Naive B cell (primary cell): Measurements from ENCODE around the gene FANK1. TPM values are rescaled to one million over a fixed set of nuclear protein-coding genes. Genes with fewer than 3 reads are reported as not detected.
"Not testable (repeated sequence)": the region's sequence is repeated elsewhere in the genome, so short reads cannot be mapped to it uniquely, and the experiment has no call there.

Source experiments
- ATAC-seq, 2 donors: fragments of 150-1000 bp; cut with Tn5 transposase; 2 replicates each; pipeline ENCODE4 v1.10.0; 2021; ENCODE audit warnings: low read depth in 2 of 2, mild to moderate bottlenecking in 2 of 2, moderate library complexity in 2 of 2
- DNase-seq: peaks from one replicate; pipeline ENCODE4 v3.0.0; 2022
- H3K27ac Mint-ChIP-seq, 6 donors: one replicate each; pipeline ENCODE4 v1.8.0; 2020 to 2022; ENCODE audit warnings: mild to moderate bottlenecking in 6 of 6, mixed read lengths in 6 of 6, moderate library complexity in 5 of 6, inconsistent platforms in 2 of 6
- H3K27me3 Mint-ChIP-seq, 3 donors: one replicate each; pipeline ENCODE4 v1.8.0; 2021 to 2022; ENCODE audit warnings: mixed read lengths in 3 of 3, mild to moderate bottlenecking in 1 of 3
- H3K36me3 Mint-ChIP-seq, 2 donors: one replicate each; pipeline ENCODE4 v1.8.0; 2020 to 2022; ENCODE audit warnings: mixed read lengths in 2 of 2, inconsistent platforms in 1 of 2, mild to moderate bottlenecking in 1 of 2
- H3K4me1 Mint-ChIP-seq, 3 donors: one replicate each; pipeline ENCODE4 v1.8.0; 2020 to 2022; ENCODE audit warnings: mixed read lengths in 3 of 3, inconsistent platforms in 1 of 3, mild to moderate bottlenecking in 1 of 3, moderate library complexity in 1 of 3
- H3K4me3 Mint-ChIP-seq, 8 donors: one replicate each; pipeline ENCODE4 v1.8.0; 2020 to 2022; ENCODE audit warnings: mild to moderate bottlenecking in 8 of 8, mixed read lengths in 8 of 8, moderate library complexity in 8 of 8, inconsistent platforms in 2 of 8
- H3K9me3 Mint-ChIP-seq, 7 donors: one replicate each; pipeline ENCODE4 v1.8.0; 2020 to 2022; ENCODE audit warnings: mixed read lengths in 7 of 7, mild to moderate bottlenecking in 5 of 7, inconsistent platforms in 2 of 7, moderate library complexity in 1 of 7
- polyA plus RNA-seq, 6 donors: library from polyadenylated mRNA; unstranded; fragments of 300-500 nt; fragmentation: Illumina TruSeq; gene quantifications; one replicate each; pipeline ENCODE4 v1.2.3, GENCODE V29; 2021; ENCODE audit warnings: low read depth in 6 of 6

FANK1 gene
- polyA plus RNA-seq, 6 donors from 2014 or later, result not detected

GRCh38 chr10:125903135-125903640, 6.8 kb downstream of the FANK1 start:
- not testable (repeated sequence) for H3K4me1 Mint-ChIP-seq, H3K36me3 Mint-ChIP-seq, ATAC-seq, H3K9me3 Mint-ChIP-seq, H3K27ac Mint-ChIP-seq, DNase-seq, H3K4me3 Mint-ChIP-seq
- peaks cover 3 to 15% (median 10%) of the 10 kb centered on the region in 3 donors for H3K27me3 Mint-ChIP-seq

- not testable (repeated sequence) for ATAC-seq, DNase-seq, H3K4me1 Mint-ChIP-seq, H3K9me3 Mint-ChIP-seq, H3K4me3 Mint-ChIP-seq, H3K36me3 Mint-ChIP-seq
- Mint-ChIP-seq H3K27ac (peak overlapping the region in 1 of 6 donors; percentile 33), H3K27me3 (peaks cover 3 to 11% (median 6%) of the 10 kb centered on the region in 3 donors)
These were observed 9.0 kb downstream of the FANK1 start for GRCh38 chr10:125905069-125905994.

- not testable (repeated sequence) for H3K36me3 Mint-ChIP-seq, H3K4me3 Mint-ChIP-seq, ATAC-seq, DNase-seq, H3K27ac Mint-ChIP-seq, H3K4me1 Mint-ChIP-seq, H3K9me3 Mint-ChIP-seq, H3K27me3 Mint-ChIP-seq
These were observed 11.2 kb downstream of the FANK1 start for GRCh38 chr10:125907598-125907997.

DNA sequence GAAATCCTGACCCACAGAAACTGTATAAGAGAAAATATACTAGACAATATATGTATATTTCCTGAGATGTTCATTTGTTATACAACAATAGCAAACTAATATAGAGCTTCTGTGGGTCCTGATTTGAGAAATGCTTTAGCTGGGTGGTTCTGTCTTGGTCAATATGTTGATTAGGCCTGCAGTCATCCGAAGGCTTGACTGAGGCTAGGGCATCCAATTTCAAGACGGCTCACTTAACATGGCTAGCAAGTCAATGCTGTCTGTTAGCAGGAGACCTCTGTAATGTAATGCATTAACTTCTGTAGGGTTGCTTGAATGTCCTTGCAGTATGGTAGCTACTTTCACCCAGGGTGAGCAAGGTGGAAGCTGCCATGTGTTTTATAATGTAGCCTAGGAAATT, 12.4 kb downstream of the FANK1 start:
- not testable (repeated sequence) for H3K4me1 Mint-ChIP-seq, H3K9me3 Mint-ChIP-seq, ATAC-seq, H3K27me3 Mint-ChIP-seq, DNase-seq, H3K36me3 Mint-ChIP-seq, H3K4me3 Mint-ChIP-seq, H3K27ac Mint-ChIP-seq

GRCh38 chr10:125909491-125909890, 13.1 kb downstream of the FANK1 start:
- not testable (repeated sequence) for ATAC-seq, H3K4me3 Mint-ChIP-seq, H3K4me1 Mint-ChIP-seq, H3K36me3 Mint-ChIP-seq, DNase-seq, H3K27me3 Mint-ChIP-seq, H3K9me3 Mint-ChIP-seq
- peak overlapping the region in 1 of 6 donors; percentile 8 for H3K27ac Mint-ChIP-seq

- no peak for ATAC-seq
- peak overlapping the region in 2 of 6 donors; percentile 49 to 81 for H3K27ac Mint-ChIP-seq
- no peaks in the 10 kb centered on the region for H3K9me3 Mint-ChIP-seq
These were observed 14.8 kb downstream of the FANK1 start for GRCh38 chr10:125911145-125911544.

DNA sequence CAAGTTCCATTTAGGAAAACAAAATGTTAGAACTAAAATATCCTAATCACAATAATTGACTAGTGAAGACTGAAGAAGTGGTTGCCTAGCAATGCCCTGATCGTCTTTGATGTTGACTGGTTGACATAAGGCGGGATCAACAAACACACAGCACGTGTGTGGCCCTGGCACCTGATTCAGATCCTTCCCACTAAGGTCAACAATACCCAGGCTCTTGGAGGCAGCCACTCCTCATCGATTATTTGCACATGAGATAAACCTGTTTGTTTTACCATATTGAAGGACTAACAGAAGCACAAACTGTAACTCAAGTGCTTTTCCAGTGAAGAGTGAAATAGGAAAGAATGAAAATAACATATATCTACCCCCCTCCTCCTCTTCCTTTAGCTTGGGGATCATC, 15.6 kb downstream of the FANK1 start:
- no peak overlapping the region for H3K4me3 Mint-ChIP-seq
- no peak overlapping the region for H3K27ac Mint-ChIP-seq
- H3K4me1 Mint-ChIP-seq, result no peaks in the 10 kb centered on the region
- no peaks in the 10 kb centered on the region for H3K36me3 Mint-ChIP-seq
- no peak for DNase-seq
- H3K27me3 Mint-ChIP-seq, result peaks cover 0 to 12% (median 9%) of the 10 kb centered on the region in 3 donors
- no peaks in the 10 kb centered on the region for H3K9me3 Mint-ChIP-seq
- ATAC-seq, result no peak

More at GRCh38 chr10:125911145-125911544, 14.8 kb downstream of the FANK1 start:
- no peak for DNase-seq
- Mint-ChIP-seq H3K27me3 (peaks cover 0 to 9% (median 8%) of the 10 kb centered on the region in 3 donors), H3K36me3 (no peaks in the 10 kb centered on the region), H3K4me3 (no peak overlapping the region), H3K4me1 (no peaks in the 10 kb centered on the region)

DNA sequence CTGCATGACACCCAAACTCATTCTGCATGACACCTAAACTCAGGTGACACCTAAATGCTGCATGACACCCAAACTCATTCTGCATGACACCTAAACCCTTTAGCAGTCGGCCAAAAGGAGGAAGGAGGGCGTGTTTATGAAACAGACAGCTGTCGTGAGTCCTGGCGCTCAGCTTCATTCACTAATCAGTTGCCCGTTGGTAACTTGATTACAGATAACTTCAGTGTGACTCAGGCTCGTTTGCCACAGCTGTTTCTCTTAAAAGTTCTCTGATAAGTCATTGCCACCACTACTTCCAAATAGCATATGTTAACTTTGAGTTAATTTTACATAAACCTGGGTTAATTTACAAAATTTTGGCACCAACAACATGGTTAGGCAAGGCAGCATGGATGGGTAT, 16.9 kb downstream of the FANK1 start:
- not testable (repeated sequence) for DNase-seq, H3K36me3 Mint-ChIP-seq

GRCh38 chr10:125916977-125917376, 20.6 kb downstream of the FANK1 start:
- DNase-seq (no peak), ATAC-seq (no peak)
- H3K4me3 Mint-ChIP-seq, result no peak overlapping the region
- no peaks in the 10 kb centered on the region for H3K36me3 Mint-ChIP-seq
- H3K27ac Mint-ChIP-seq, result no peak overlapping the region
- H3K4me1 Mint-ChIP-seq, result no peaks in the 10 kb centered on the region
- H3K9me3 Mint-ChIP-seq, result peaks cover 0 to 2% (median 0%) of the 10 kb centered on the region in 7 donors
- peaks cover 0 to 14% (median 9%) of the 10 kb centered on the region in 3 donors for H3K27me3 Mint-ChIP-seq

More for the DNA sequence above, 16.9 kb downstream of the FANK1 start:
- H3K27ac Mint-ChIP-seq, result peak overlapping the region in 1 of 6 donors; percentile 62
- ATAC-seq, H3K4me3 Mint-ChIP-seq, H3K9me3 Mint-ChIP-seq, H3K4me1 Mint-ChIP-seq: not testable (repeated sequence)
- peaks cover 0 to 14% (median 9%) of the 10 kb centered on the region in 3 donors for H3K27me3 Mint-ChIP-seq

- DNase-seq, H3K4me1 Mint-ChIP-seq: not testable (repeated sequence)
These were observed 21.5 kb downstream of the FANK1 start for GRCh38 chr10:125917704-125918361.

GRCh38 chr10:125921643-125922306, 25.4 kb downstream of the FANK1 start:
- H3K4me1 Mint-ChIP-seq, H3K27me3 Mint-ChIP-seq, DNase-seq, ATAC-seq, H3K4me3 Mint-ChIP-seq, H3K36me3 Mint-ChIP-seq, H3K9me3 Mint-ChIP-seq: not testable (repeated sequence)
- peak overlapping the region in 1 of 6 donors; percentile 61 for H3K27ac Mint-ChIP-seq

More at GRCh38 chr10:125917704-125918361, 21.5 kb downstream of the FANK1 start:
- not testable (repeated sequence) for H3K36me3 Mint-ChIP-seq, H3K4me3 Mint-ChIP-seq, H3K27ac Mint-ChIP-seq, ATAC-seq, H3K9me3 Mint-ChIP-seq
- H3K27me3 Mint-ChIP-seq, result peaks cover 0 to 14% (median 9%) of the 10 kb centered on the region in 3 donors

- Mint-ChIP-seq H3K27ac (no peak overlapping the region), H3K4me3 (no peak overlapping the region), H3K4me1 (no peaks in the 10 kb centered on the region), H3K9me3 (no peaks in the 10 kb centered on the region), H3K27me3 (peaks cover 0 to 17% (median 4%) of the 10 kb centered on the region in 3 donors), H3K36me3 (no peaks in the 10 kb centered on the region)
- DNase-seq, result no peak
- no peak for ATAC-seq
These were observed 29.0 kb downstream of the FANK1 start for GRCh38 chr10:125925262-125925834.

DNA sequence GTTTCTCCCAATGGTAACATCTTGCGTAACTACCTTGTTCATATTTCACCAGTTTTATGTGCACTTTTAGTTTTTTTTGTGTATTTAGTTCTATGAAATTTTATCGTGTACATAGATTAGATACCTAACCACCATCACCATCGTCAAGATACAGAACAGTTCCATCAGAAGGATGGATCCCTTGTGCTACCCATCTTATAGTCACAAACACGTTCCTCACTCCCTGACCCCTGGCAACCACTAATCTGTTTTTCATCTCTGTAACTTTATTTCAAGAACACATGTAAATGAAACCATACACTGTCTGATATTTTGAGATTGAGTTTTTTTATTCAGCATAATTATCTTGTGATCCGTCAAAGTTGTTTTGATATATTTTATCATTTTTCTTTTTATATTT, 29.9 kb downstream of the FANK1 start:
- Mint-ChIP-seq H3K4me1 (no peaks in the 10 kb centered on the region), H3K27me3 (peaks cover 4 to 17% (median 5%) of the 10 kb centered on the region in 3 donors), H3K9me3 (peaks cover 0 to 5% (median 0%) of the 10 kb centered on the region in 7 donors), H3K36me3 (no peaks in the 10 kb centered on the region), H3K27ac (no peak overlapping the region), H3K4me3 (no peak overlapping the region)
- DNase-seq, result no peak
- no peak for ATAC-seq
